H1 (cell line): ENCODE measurements around the gene ZNF483. TPM values are rescaled to one million over a fixed set of nuclear protein-coding genes. Genes with fewer than 3 reads are reported as not detected.

Experiments used
- CHD2 ChIP-seq: IDR thresholded peaks from 2 replicates; pipeline ENCODE4 v1.6.1; 2012; ENCODE audit warnings: low read length, improper control_type of control experiment
- CREB1 ChIP-seq: IDR thresholded peaks from 2 replicates; pipeline ENCODE4 v1.6.1; 2012; ENCODE audit warnings: inconsistent platforms
- EGR1 ChIP-seq: IDR thresholded peaks from 2 replicates; pipeline ENCODE4 v1.6.1; 2011; ENCODE audit warnings: low read depth, low read length, borderline replicate concordance
- GABPA ChIP-seq: IDR thresholded peaks from 2 replicates; pipeline ENCODE4 v1.6.1; 2011; ENCODE audit warnings: mild to moderate bottlenecking, low read length, moderate library complexity, borderline replicate concordance; ENCODE audit not compliant: insufficient read depth
- JUN ChIP-seq: IDR thresholded peaks from 2 replicates; pipeline ENCODE4 v1.6.1; 2011; ENCODE audit warnings: low read depth, mild to moderate bottlenecking, improper control_type of control experiment, low read length
- KDM4A ChIP-seq: IDR thresholded peaks from one replicate; pipeline ENCODE4 v1.7.1; 2012; ENCODE audit warnings: low read depth, mild to moderate bottlenecking, moderate library complexity, low read length, inconsistent platforms; ENCODE audit not compliant: severe bottlenecking
- KDM5A ChIP-seq: fragments of 200-600 bp; IDR thresholded peaks from 2 replicates; pipeline ENCODE4 v1.7.1; 2012; ENCODE audit warnings: mild to moderate bottlenecking, low read length, inconsistent platforms, mixed read lengths
- MAFK ChIP-seq: IDR thresholded peaks from 2 replicates; pipeline ENCODE4 v1.6.1; 2012; ENCODE audit warnings: low read depth, mild to moderate bottlenecking, improper control_type of control experiment, low read length
- RAD21 ChIP-seq, 2 experiments: IDR thresholded peaks in 1 of 2; conservative IDR thresholded peaks in 1 of 2; 2 replicates each; pipeline ENCODE4 v1.6.1; 2011; ENCODE audit warnings: low read depth in 2 of 2, low read length in 2 of 2, improper control_type of control experiment in 1 of 2, inconsistent platforms in 1 of 2, mild to moderate bottlenecking in 1 of 2, moderate library complexity in 1 of 2
- SAP30 ChIP-seq: fragments of 300-600 bp; sonication (generic); IDR thresholded peaks from 2 replicates; pipeline ENCODE4 v1.7.1; 2012; ENCODE audit warnings: low read length, moderate library complexity, mild to moderate bottlenecking, inconsistent platforms; ENCODE audit not compliant: insufficient read depth, insufficient replicate concordance
- SIX5 ChIP-seq: IDR thresholded peaks from 2 replicates; pipeline ENCODE4 v1.6.1; 2011; ENCODE audit warnings: mild to moderate bottlenecking, low read depth, low read length
- USF2 ChIP-seq: IDR thresholded peaks from 2 replicates; pipeline ENCODE4 v1.6.1; 2011; ENCODE audit warnings: low read length, improper control_type of control experiment
- YY1 ChIP-seq: IDR thresholded peaks from 2 replicates; pipeline ENCODE4 v1.6.1; 2011; ENCODE audit warnings: low read depth, mild to moderate bottlenecking, low read length
- polyA plus RNA-seq, 7 experiments: library from polyadenylated mRNA; depleted of rRNA in 3 of 7; stranded (reverse) in 5 of 7; unstranded in 2 of 7; fragments of >200 nt in 5 of 7; fragments of 200-250 nt in 2 of 7; gene quantifications; 1 replicate in 5 of 7; 2 replicates in 1 of 7; 4 replicates in 1 of 7; pipeline versions ENCODE4 v1.2.1 to v1.2.3, GENCODE V29; 2011 to 2013; ENCODE audit warnings: missing spikeins in 2 of 7, mixed read lengths in 2 of 7
- total RNA-seq: library from RNA; stranded (reverse); fragmentation: NEBNext Ultra II Directional; extraction: Animal tissue kit (Norgen Biotek cat#: 25700); gene quantifications from 2 replicates; pipeline ENCODE4 v1.2.1, GENCODE V29; 2021

ZNF483 gene
- total and polyA plus RNA-seq, 2 of the 8 experiments (the other 6 are each of a cell fraction or from before 2014, with no cell fraction given) = 4.8 to 83.8 TPM

- TF ChIP-seq USF2 (no peak), EGR1 (peak; percentile 99), SAP30 (peak; percentile 59), MAFK (no peak), JUN (no peak), GABPA (no peak), SIX5 (no peak), CREB1 (peak; percentile 6; the same call in 1 of the 2 replicates), KDM5A (no peak), RAD21 (IDR thresholded peaks at IDR 0.05 in 1 of 2, conservative IDR thresholded peaks at IDR 0.05 in 1 of 2; ENCODE audit: low read depth in 2 of 2, low read length in 2 of 2) (no peak), YY1 (no peak), CHD2 (no peak), KDM4A (peak; percentile 72)
These were observed 74.3 kb downstream of the ZNF483 start, which contains the start of gene PTGR1 (continued) for GRCh38 chr9:111599092-111599954.
